ENCODE measurements around the gene GSS. TPM values are rescaled to one million over a fixed set of nuclear protein-coding genes. Genes with fewer than 3 reads are reported as not detected.

GSS gene
- total and polyA plus RNA-seq, 4 donors = 20.8 to 38.8 (median 35.4) TPM

- Histone ChIP-seq H3K9ac (ENCODE audit: low read depth in 1 of 2, low read length in 2 of 2) (no peak overlapping the region), H3K27me3 (ENCODE audit: control insufficient read depth in 4 of 4, insufficient read depth in 4 of 4, low read length in 3 of 4) (no peaks in the 10 kb centered on the region), H3K36me3 (ENCODE audit: control insufficient read depth in 4 of 4, insufficient read depth in 3 of 4, low read depth in 1 of 4, low read length in 3 of 4) (peaks cover 43 to 91% (median 53%) of the 10 kb centered on the region in 4 donors), H3K4me1 (ENCODE audit: control insufficient read depth in 4 of 4, insufficient read depth in 4 of 4, low read length in 3 of 4) (peaks cover 4 to 18% (median 11%) of the 10 kb centered on the region in 4 donors), H3K9me3 (ENCODE audit: control insufficient read depth in 4 of 4, low read length in 3 of 4) (no peaks in the 10 kb centered on the region), H3K4me3 (ENCODE audit: low read depth in 1 of 3, low read length in 3 of 3) (no peak overlapping the region), H3K27ac (ENCODE audit: low read depth in 1 of 2, low read length in 2 of 2) (no peak overlapping the region)
- no peak for DNase-seq (ENCODE audit: low spot score)
- TF ChIP-seq RXRA (IDR thresholded peaks at IDR 0.05) (no peak), EGR1 (IDR thresholded peaks at IDR 0.05; ENCODE audit: low read depth in 2 of 2) (no peak), RAD21 (IDR thresholded peaks at IDR 0.05) (no peak), GABPA (IDR thresholded peaks at IDR 0.05 in 1 of 2, conservative IDR thresholded peaks at IDR 0.05 in 1 of 2) (no peak), SP1 (IDR thresholded peaks at IDR 0.05) (no peak), TAF1 (conservative IDR thresholded peaks at IDR 0.05) (no peak), ATF3 (IDR thresholded peaks at IDR 0.05) (no peak), FOXA2 (IDR thresholded peaks at IDR 0.05) (no peak)
- TF ChIP-seq, protein P1, sequence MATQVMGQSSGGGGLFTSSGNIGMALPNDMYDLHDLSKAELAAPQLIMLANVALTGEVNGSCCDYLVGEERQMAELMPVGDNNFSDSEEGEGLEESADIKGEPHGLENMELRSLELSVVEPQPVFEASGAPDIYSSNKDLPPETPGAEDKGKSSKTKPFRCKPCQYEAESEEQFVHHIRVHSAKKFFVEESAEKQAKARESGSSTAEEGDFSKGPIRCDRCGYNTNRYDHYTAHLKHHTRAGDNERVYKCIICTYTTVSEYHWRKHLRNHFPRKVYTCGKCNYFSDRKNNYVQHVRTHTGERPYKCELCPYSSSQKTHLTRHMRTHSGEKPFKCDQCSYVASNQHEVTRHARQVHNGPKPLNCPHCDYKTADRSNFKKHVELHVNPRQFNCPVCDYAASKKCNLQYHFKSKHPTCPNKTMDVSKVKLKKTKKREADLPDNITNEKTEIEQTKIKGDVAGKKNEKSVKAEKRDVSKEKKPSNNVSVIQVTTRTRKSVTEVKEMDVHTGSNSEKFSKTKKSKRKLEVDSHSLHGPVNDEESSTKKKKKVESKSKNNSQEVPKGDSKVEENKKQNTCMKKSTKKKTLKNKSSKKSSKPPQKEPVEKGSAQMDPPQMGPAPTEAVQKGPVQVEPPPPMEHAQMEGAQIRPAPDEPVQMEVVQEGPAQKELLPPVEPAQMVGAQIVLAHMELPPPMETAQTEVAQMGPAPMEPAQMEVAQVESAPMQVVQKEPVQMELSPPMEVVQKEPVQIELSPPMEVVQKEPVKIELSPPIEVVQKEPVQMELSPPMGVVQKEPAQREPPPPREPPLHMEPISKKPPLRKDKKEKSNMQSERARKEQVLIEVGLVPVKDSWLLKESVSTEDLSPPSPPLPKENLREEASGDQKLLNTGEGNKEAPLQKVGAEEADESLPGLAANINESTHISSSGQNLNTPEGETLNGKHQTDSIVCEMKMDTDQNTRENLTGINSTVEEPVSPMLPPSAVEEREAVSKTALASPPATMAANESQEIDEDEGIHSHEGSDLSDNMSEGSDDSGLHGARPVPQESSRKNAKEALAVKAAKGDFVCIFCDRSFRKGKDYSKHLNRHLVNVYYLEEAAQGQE (IDR thresholded peaks at IDR 0.05) = no peak
- WGBS = 89% methylated on average over 18 of the region's 18 CpGs
These were observed 48.6 kb upstream of the GSS start for GRCh38 chr20:35004051-35004725.

GRCh38 chr20:35003211-35004031 lies 47.8 kb upstream of the GSS start:
- peaks cover 2 to 13% (median 5%) of the 10 kb centered on the region in 4 donors for H3K4me1 ChIP-seq (ENCODE audit: control insufficient read depth in 4 of 4, insufficient read depth in 4 of 4, low read length in 3 of 4)
- H3K27me3 ChIP-seq (ENCODE audit: control insufficient read depth in 4 of 4, insufficient read depth in 4 of 4, low read length in 3 of 4) = no peaks in the 10 kb centered on the region
- H3K36me3 ChIP-seq (ENCODE audit: control insufficient read depth in 4 of 4, insufficient read depth in 3 of 4, low read depth in 1 of 4, low read length in 3 of 4) = peaks cover 46 to 96% (median 53%) of the 10 kb centered on the region in 4 donors
- TF ChIP-seq CTCF (IDR thresholded peaks at IDR 0.05; ENCODE audit: low read depth, low read length, missing input control) (no peak), TAF1 (conservative IDR thresholded peaks at IDR 0.05) (no peak), HNF4G (IDR thresholded peaks at IDR 0.05) (no peak), EGR1 (IDR thresholded peaks at IDR 0.05; ENCODE audit: low read depth in 2 of 2) (no peak), RXRA (IDR thresholded peaks at IDR 0.05) (no peak), MAX (IDR thresholded peaks at IDR 0.05) (no peak), FOXA2 (IDR thresholded peaks at IDR 0.05) (no peak), JUND (IDR thresholded peaks at IDR 0.05) (no peak)
- TF ChIP-seq, protein P2, sequence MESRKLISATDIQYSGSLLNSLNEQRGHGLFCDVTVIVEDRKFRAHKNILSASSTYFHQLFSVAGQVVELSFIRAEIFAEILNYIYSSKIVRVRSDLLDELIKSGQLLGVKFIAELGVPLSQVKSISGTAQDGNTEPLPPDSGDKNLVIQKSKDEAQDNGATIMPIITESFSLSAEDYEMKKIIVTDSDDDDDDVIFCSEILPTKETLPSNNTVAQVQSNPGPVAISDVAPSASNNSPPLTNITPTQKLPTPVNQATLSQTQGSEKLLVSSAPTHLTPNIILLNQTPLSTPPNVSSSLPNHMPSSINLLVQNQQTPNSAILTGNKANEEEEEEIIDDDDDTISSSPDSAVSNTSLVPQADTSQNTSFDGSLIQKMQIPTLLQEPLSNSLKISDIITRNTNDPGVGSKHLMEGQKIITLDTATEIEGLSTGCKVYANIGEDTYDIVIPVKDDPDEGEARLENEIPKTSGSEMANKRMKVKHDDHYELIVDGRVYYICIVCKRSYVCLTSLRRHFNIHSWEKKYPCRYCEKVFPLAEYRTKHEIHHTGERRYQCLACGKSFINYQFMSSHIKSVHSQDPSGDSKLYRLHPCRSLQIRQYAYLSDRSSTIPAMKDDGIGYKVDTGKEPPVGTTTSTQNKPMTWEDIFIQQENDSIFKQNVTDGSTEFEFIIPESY (IDR thresholded peaks at IDR 0.05) = no peak
- no peak overlapping the region for H3K9ac ChIP-seq (ENCODE audit: low read depth in 1 of 2, low read length in 2 of 2)
- H3K4me3 ChIP-seq (ENCODE audit: low read depth in 1 of 3, low read length in 3 of 3) = no peak overlapping the region
- no peaks in the 10 kb centered on the region for H3K9me3 ChIP-seq (ENCODE audit: control insufficient read depth in 4 of 4, low read length in 3 of 4)
- H3K27ac ChIP-seq (ENCODE audit: low read depth in 1 of 2, low read length in 2 of 2) = no peak overlapping the region
- no peak for DNase-seq (ENCODE audit: low spot score)
- 95% methylated on average over 25 of the region's 25 CpGs for WGBS
